Measurements from ENCODE around the gene PARD3B.

Gene PARD3B

GRCh38 chr2:205129531-205129930, 584.3 kb downstream of the PARD3B start:
- no peaks in the 10 kb centered on the region for H3K9me3 ChIP-seq (ENCODE audit: insufficient read depth, low read length)
- H3K27me3 ChIP-seq (ENCODE audit: low read length): no peaks in the 10 kb centered on the region
- no peak overlapping the region for H2AFZ ChIP-seq (ENCODE audit: low read depth, low read length, severe bottlenecking)
- no peaks in the 10 kb centered on the region for H3K9me2 ChIP-seq (replicated peaks; ENCODE audit: insufficient read depth, low read length)
- TF ChIP-seq CTCF (IDR thresholded peaks at IDR 0.05; ENCODE audit: insufficient read depth, low read length, poor library complexity, severe bottlenecking) (no peak), EZH2phosphoT487 (conservative IDR thresholded peaks at IDR 0.05; ENCODE audit: low read length) (no peak)
- H4K20me1 ChIP-seq (ENCODE audit: low read depth, low read length): no peaks in the 10 kb centered on the region
- no peak overlapping the region for H3K27ac ChIP-seq (ENCODE audit: low read depth, low read length)
- H3K4me3 ChIP-seq (ENCODE audit: insufficient read depth, low read length, poor library complexity, severe bottlenecking): no peak overlapping the region
- H3K36me3 ChIP-seq (ENCODE audit: low read length): no peaks in the 10 kb centered on the region
- H3K9ac ChIP-seq (ENCODE audit: low read length): no peak overlapping the region
- no peaks in the 10 kb centered on the region for H3K79me2 ChIP-seq (ENCODE audit: insufficient read depth, low read length)
- H3F3A ChIP-seq (ENCODE audit: insufficient read depth): no peaks in the 10 kb centered on the region
- no peak overlapping the region for H3K4me2 ChIP-seq (ENCODE audit: low read depth, low read length, poor library complexity, severe bottlenecking)

- TF ChIP-seq CTCF (IDR thresholded peaks at IDR 0.05; ENCODE audit: insufficient read depth, low read length, poor library complexity, severe bottlenecking) (no peak), EZH2phosphoT487 (conservative IDR thresholded peaks at IDR 0.05; ENCODE audit: low read length) (no peak)
- H3K4me3 ChIP-seq (ENCODE audit: insufficient read depth, low read length, poor library complexity, severe bottlenecking): no peak overlapping the region
- no peaks in the 10 kb centered on the region for H3K27me3 ChIP-seq (ENCODE audit: low read length)
- H3K9ac ChIP-seq (ENCODE audit: low read length): no peak overlapping the region
- no peaks in the 10 kb centered on the region for H3F3A ChIP-seq (ENCODE audit: insufficient read depth)
- no peaks in the 10 kb centered on the region for H3K9me3 ChIP-seq (ENCODE audit: insufficient read depth, low read length)
- H4K20me1 ChIP-seq (ENCODE audit: low read depth, low read length): no peaks in the 10 kb centered on the region
- H3K4me2 ChIP-seq (ENCODE audit: low read depth, low read length, poor library complexity, severe bottlenecking): no peak overlapping the region
- no peak overlapping the region for H2AFZ ChIP-seq (ENCODE audit: low read depth, low read length, severe bottlenecking)
- no peaks in the 10 kb centered on the region for H3K36me3 ChIP-seq (ENCODE audit: low read length)
- H3K27ac ChIP-seq (ENCODE audit: low read depth, low read length): no peak overlapping the region
- H3K9me2 ChIP-seq (replicated peaks; ENCODE audit: insufficient read depth, low read length): no peaks in the 10 kb centered on the region
- no peaks in the 10 kb centered on the region for H3K79me2 ChIP-seq (ENCODE audit: insufficient read depth, low read length)
These were observed 585.0 kb downstream of the PARD3B start for GRCh38 chr2:205130111-205130829.

GRCh38 chr2:205133544-205133943, 588.3 kb downstream of the PARD3B start:
- Histone ChIP-seq H3K4me3 (ENCODE audit: insufficient read depth, low read length, poor library complexity, severe bottlenecking) (no peak overlapping the region), H3K4me2 (ENCODE audit: low read depth, low read length, poor library complexity, severe bottlenecking) (no peak overlapping the region), H3F3A (ENCODE audit: insufficient read depth) (no peaks in the 10 kb centered on the region), H3K9ac (ENCODE audit: low read length) (no peak overlapping the region), H2AFZ (ENCODE audit: low read depth, low read length, severe bottlenecking) (no peak overlapping the region), H3K27me3 (ENCODE audit: low read length) (no peaks in the 10 kb centered on the region), H3K79me2 (ENCODE audit: insufficient read depth, low read length) (no peaks in the 10 kb centered on the region), H3K27ac (ENCODE audit: low read depth, low read length) (no peak overlapping the region), H3K9me3 (ENCODE audit: insufficient read depth, low read length) (no peaks in the 10 kb centered on the region), H4K20me1 (ENCODE audit: low read depth, low read length) (no peaks in the 10 kb centered on the region), H3K9me2 (replicated peaks; ENCODE audit: insufficient read depth, low read length) (no peaks in the 10 kb centered on the region), H3K36me3 (ENCODE audit: low read length) (no peaks in the 10 kb centered on the region)
- no peak for TF ChIP-seq EZH2phosphoT487 (conservative IDR thresholded peaks at IDR 0.05; ENCODE audit: low read length)
- no peak for TF ChIP-seq CTCF (IDR thresholded peaks at IDR 0.05; ENCODE audit: insufficient read depth, low read length, poor library complexity, severe bottlenecking)

Measured in SU-DHL-6 (cell line).